Ishikawa (cell line): Measurements from ENCODE around the gene RAB31.

Source experiments
- CEBPB ChIP-seq: IDR thresholded peaks from 2 replicates; pipeline ENCODE4 v1.6.1; 2012
- CREB1 ChIP-seq: IDR thresholded peaks from 2 replicates; pipeline ENCODE4 v1.6.1; 2012; ENCODE audit warnings: low read depth
- EGR1 ChIP-seq: IDR thresholded peaks from 2 replicates; pipeline ENCODE4 v1.6.1; 2012
- EP300 ChIP-seq: IDR thresholded peaks from 2 replicates; pipeline ENCODE4 v1.6.1; 2012; ENCODE audit warnings: borderline replicate concordance
- FOXM1 ChIP-seq: IDR thresholded peaks from 2 replicates; pipeline ENCODE4 v1.6.1; 2012; ENCODE audit warnings: low read depth, borderline replicate concordance
- MAX ChIP-seq: IDR thresholded peaks from 2 replicates; pipeline ENCODE4 v1.6.1; 2012
- NFIC ChIP-seq: IDR thresholded peaks from 2 replicates; pipeline ENCODE4 v1.6.1; 2012
- RAD21 ChIP-seq: IDR thresholded peaks from 2 replicates; pipeline ENCODE4 v1.6.1; 2012; ENCODE audit warnings: low read depth
- TAF1 ChIP-seq: IDR thresholded peaks from 2 replicates; pipeline ENCODE4 v1.6.1; 2012; ENCODE audit warnings: low read depth, mild to moderate bottlenecking
- TCF12 ChIP-seq: IDR thresholded peaks from 2 replicates; pipeline ENCODE4 v1.6.1; 2012; ENCODE audit warnings: low read depth
- TEAD4 ChIP-seq: IDR thresholded peaks from 2 replicates; pipeline ENCODE4 v1.6.1; 2012
- USF1 ChIP-seq: IDR thresholded peaks from 2 replicates; pipeline ENCODE4 v1.6.1; 2012
- YY1 ChIP-seq: IDR thresholded peaks from 2 replicates; pipeline ENCODE4 v1.6.1; 2012; ENCODE audit warnings: low read depth
- ZBTB7A ChIP-seq: IDR thresholded peaks from 2 replicates; pipeline ENCODE4 v1.6.1; 2012; ENCODE audit warnings: low read depth
- TF ChIP-seq, protein P1 (sequence below): IDR thresholded peaks from 2 replicates; pipeline ENCODE4 v1.6.1; 2012; ENCODE audit warnings: low read depth, mild to moderate bottlenecking

The RAB31 gene

DNA sequence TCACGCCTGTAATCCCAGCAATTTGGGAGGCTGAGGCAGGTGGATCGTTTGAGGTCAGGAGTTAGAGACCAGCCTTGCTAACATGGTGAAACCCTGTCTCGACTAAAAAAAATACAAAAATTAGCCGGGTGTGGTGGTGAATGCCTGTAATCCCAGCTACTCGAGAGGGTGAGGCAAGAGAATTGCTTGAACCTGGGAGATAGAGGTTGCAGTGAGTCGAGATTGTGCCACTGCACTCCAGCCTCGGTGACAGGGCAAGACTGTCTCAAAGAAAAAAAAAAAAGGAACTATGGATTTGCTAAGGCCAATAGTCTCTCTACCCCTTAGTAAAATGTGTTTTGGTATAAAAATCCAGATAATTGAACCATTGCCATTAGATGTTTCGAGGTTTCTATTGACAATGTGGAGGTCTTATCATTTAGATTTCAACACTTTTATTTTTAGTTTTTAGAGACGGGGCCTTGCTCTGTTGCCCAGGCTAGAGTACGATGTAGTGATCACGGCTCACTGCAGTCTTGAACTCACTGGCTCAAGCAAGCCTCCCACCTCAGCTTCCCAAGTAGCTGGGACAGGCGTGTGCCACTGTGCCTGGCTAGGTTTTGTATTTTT is 176.5 kb downstream of the RAB31 start:
- TF ChIP-seq USF1 (no peak), CEBPB (no peak), YY1 (no peak), TAF1 (no peak), EGR1 (no peak), CREB1 (no peak), ZBTB7A (no peak), MAX (no peak), NFIC (no peak), RAD21 (no peak), FOXM1 (no peak), TEAD4 (no peak), EP300 (no peak), TCF12 (no peak)
- TF ChIP-seq, protein P1, sequence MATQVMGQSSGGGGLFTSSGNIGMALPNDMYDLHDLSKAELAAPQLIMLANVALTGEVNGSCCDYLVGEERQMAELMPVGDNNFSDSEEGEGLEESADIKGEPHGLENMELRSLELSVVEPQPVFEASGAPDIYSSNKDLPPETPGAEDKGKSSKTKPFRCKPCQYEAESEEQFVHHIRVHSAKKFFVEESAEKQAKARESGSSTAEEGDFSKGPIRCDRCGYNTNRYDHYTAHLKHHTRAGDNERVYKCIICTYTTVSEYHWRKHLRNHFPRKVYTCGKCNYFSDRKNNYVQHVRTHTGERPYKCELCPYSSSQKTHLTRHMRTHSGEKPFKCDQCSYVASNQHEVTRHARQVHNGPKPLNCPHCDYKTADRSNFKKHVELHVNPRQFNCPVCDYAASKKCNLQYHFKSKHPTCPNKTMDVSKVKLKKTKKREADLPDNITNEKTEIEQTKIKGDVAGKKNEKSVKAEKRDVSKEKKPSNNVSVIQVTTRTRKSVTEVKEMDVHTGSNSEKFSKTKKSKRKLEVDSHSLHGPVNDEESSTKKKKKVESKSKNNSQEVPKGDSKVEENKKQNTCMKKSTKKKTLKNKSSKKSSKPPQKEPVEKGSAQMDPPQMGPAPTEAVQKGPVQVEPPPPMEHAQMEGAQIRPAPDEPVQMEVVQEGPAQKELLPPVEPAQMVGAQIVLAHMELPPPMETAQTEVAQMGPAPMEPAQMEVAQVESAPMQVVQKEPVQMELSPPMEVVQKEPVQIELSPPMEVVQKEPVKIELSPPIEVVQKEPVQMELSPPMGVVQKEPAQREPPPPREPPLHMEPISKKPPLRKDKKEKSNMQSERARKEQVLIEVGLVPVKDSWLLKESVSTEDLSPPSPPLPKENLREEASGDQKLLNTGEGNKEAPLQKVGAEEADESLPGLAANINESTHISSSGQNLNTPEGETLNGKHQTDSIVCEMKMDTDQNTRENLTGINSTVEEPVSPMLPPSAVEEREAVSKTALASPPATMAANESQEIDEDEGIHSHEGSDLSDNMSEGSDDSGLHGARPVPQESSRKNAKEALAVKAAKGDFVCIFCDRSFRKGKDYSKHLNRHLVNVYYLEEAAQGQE = no peak

DNA sequence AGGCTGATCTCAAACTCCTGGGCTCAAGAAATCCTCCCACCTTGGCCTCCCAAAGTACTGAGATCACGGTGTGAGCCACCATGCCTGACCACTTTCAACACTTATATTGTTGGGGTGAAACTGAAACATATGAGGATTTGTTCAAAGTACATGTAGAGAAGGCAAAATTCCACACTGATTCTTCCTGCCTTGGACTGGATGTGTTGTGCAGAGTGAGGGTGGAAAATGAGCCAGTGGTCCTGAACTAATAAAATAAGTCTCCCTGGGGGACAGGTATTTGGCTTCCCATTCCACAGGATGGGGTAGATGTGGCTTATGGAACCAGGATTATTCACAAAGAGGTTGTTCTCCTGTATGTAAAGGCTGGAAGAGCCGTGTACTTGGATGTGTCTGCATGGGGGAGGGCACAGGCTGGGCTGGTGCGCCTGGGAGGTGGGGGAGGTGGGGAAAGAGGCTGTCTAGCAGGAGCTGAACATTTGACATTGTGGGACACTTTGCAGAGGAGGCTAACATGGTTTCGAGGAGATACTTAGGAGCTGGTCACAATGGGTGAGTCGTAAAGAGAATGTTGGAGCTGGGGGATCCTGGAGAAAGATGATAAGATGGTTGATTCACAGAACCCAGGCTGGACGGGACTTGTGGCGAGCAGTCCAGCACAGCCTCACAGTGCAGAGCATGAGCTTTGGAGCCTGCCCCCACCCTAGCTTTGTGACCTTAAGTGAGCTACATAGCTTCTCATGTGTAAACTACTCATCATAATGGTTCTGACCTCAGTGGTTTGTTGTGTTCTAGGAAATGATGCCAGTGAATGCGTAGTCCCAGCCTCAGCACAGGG is 177.3 kb downstream of the RAB31 start, which contains the start of gene TXNDC2:
TSS of gene TXNDC2 (plus strand) at position 804 of the 835 bp plus-strand sequence. CDS start 708 bp downstream, outside the sequence.
- no peak for TF ChIP-seq TEAD4
- no peak for TF ChIP-seq NFIC
- no peak for TF ChIP-seq USF1

GRCh38 chr18:9886005-9886348 is 177.9 kb downstream of the RAB31 start:
- no peak for TF ChIP-seq RAD21
- TF ChIP-seq CEBPB = no peak
- no peak for TF ChIP-seq NFIC
- no peak for TF ChIP-seq FOXM1
- TF ChIP-seq MAX = no peak
- TF ChIP-seq TCF12 = no peak
- no peak for TF ChIP-seq ZBTB7A
- TF ChIP-seq USF1 = no peak

- no peak for TF ChIP-seq FOXM1
- no peak for TF ChIP-seq USF1
- TF ChIP-seq, protein P1 = no peak
- TF ChIP-seq TCF12 = no peak
- no peak for TF ChIP-seq TAF1
- TF ChIP-seq CREB1 = no peak
- TF ChIP-seq MAX = no peak
- TF ChIP-seq EP300 = no peak
- no peak for TF ChIP-seq NFIC
- no peak for TF ChIP-seq YY1
- TF ChIP-seq EGR1 = no peak
- no peak for TF ChIP-seq ZBTB7A
- no peak for TF ChIP-seq TEAD4
- TF ChIP-seq RAD21 = no peak
- no peak for TF ChIP-seq CEBPB
Observed at GRCh38 chr18:9887992-9888391, 179.9 kb downstream of the RAB31 start.

- TF ChIP-seq YY1 (no peak), ZBTB7A (no peak), USF1 (no peak), TEAD4 (no peak), CREB1 (no peak), EP300 (no peak), RAD21 (no peak), CEBPB (no peak), TCF12 (no peak), EGR1 (no peak), MAX (no peak), FOXM1 (no peak), NFIC (no peak), TAF1 (no peak)
- TF ChIP-seq, protein P1 = no peak
Observed at GRCh38 chr18:9890196-9890595, 182.1 kb downstream of the RAB31 start.
